Type B pancreatic cell (in vitro differentiated cells): Measurements from ENCODE around the gene TSPO. TPM values are rescaled to one million over a fixed set of nuclear protein-coding genes. Genes with fewer than 3 reads are reported as not detected.
A peak's percentile ranks its signal among the peaks of the same experiment; 100 is the strongest.

Source experiments
- DNase-seq: peaks from one replicate; pipeline ENCODE4 v3.0.0; 2021; ENCODE audit warnings: mixed read lengths; ENCODE audit not compliant: unreplicated experiment; ENCODE audit errors: extremely low spot score
- H3K27ac Mint-ChIP-seq: 2 replicates; pipeline ENCODE4 v1.8.0; 2021; ENCODE audit warnings: mild to moderate bottlenecking, mixed read lengths
- H3K27me3 Mint-ChIP-seq: 2 replicates; pipeline ENCODE4 v1.8.0; 2021; ENCODE audit warnings: mixed read lengths
- H3K36me3 Mint-ChIP-seq: 2 replicates; pipeline ENCODE4 v1.8.0; 2021; ENCODE audit warnings: mixed read lengths
- H3K4me1 Mint-ChIP-seq: one replicate; pipeline ENCODE4 v1.8.0; 2021; ENCODE audit warnings: mixed read lengths; ENCODE audit not compliant: unreplicated experiment
- H3K4me3 Mint-ChIP-seq: 2 replicates; pipeline ENCODE4 v1.8.0; 2021; ENCODE audit warnings: mild to moderate bottlenecking, mixed read lengths
- H3K9me3 Mint-ChIP-seq: 2 replicates; pipeline ENCODE4 v1.8.0; 2021; ENCODE audit warnings: mixed read lengths
- CTCF ChIP-seq: fragments of 200-600 bp; sonication (generic); conservative IDR thresholded peaks from 2 replicates; pipeline ENCODE4 v1.5.0; 2021; ENCODE audit warnings: antibody characterized with exemption, mild to moderate bottlenecking
- total RNA-seq: library from RNA; stranded (reverse); gene quantifications from 2 replicates; pipeline ENCODE4 v1.2.1, GENCODE V29; 2021; ENCODE audit warnings: low replicate concordance

The TSPO gene
- total RNA-seq, 1 donor from 2014 or later, result 16.9 TPM

- peaks cover 3% of the 10 kb centered on the region for H3K36me3 Mint-ChIP-seq
- peak overlapping the region; percentile 57 for H3K27ac Mint-ChIP-seq
- no peak for DNase-seq
- peak overlapping the region; percentile 69 for H3K4me3 Mint-ChIP-seq
- no peaks in the 10 kb centered on the region for H3K9me3 Mint-ChIP-seq
- peaks cover 5% of the 10 kb centered on the region for H3K27me3 Mint-ChIP-seq
- peaks cover 13% of the 10 kb centered on the region for H3K4me1 Mint-ChIP-seq
- TF ChIP-seq CTCF, result no peak
Measured at GRCh38 chr22:43188829-43189545, 37.6 kb downstream of the TSPO start.

GRCh38 chr22:43191831-43192230 lies 40.5 kb downstream of the TSPO start:
- no peaks in the 10 kb centered on the region for H3K36me3 Mint-ChIP-seq
- no peak overlapping the region for H3K4me3 Mint-ChIP-seq
- peaks cover 6% of the 10 kb centered on the region for H3K4me1 Mint-ChIP-seq
- no peak overlapping the region for H3K27ac Mint-ChIP-seq
- no peak for TF ChIP-seq CTCF
- no peak for DNase-seq
- no peaks in the 10 kb centered on the region for H3K9me3 Mint-ChIP-seq
- peaks cover 5% of the 10 kb centered on the region for H3K27me3 Mint-ChIP-seq

GRCh38 chr22:43197271-43197941 lies 46.0 kb downstream of the TSPO start:
- Mint-ChIP-seq H3K4me3 (no peak overlapping the region), H3K9me3 (no peaks in the 10 kb centered on the region), H3K27ac (no peak overlapping the region), H3K4me1 (peaks cover 4% of the 10 kb centered on the region), H3K36me3 (no peaks in the 10 kb centered on the region), H3K27me3 (no peaks in the 10 kb centered on the region)
- TF ChIP-seq CTCF, result no peak
- DNase-seq, result no peak

GRCh38 chr22:43198126-43198525 lies 46.8 kb downstream of the TSPO start:
- DNase-seq, result no peak
- Mint-ChIP-seq H3K36me3 (no peaks in the 10 kb centered on the region), H3K27ac (no peak overlapping the region), H3K9me3 (no peaks in the 10 kb centered on the region), H3K27me3 (no peaks in the 10 kb centered on the region), H3K4me1 (peaks cover 4% of the 10 kb centered on the region), H3K4me3 (no peak overlapping the region)
- TF ChIP-seq CTCF, result no peak

- no peak overlapping the region for H3K27ac Mint-ChIP-seq
- H3K36me3 Mint-ChIP-seq, result no peaks in the 10 kb centered on the region
- TF ChIP-seq CTCF, result no peak
- no peaks in the 10 kb centered on the region for H3K9me3 Mint-ChIP-seq
- H3K4me1 Mint-ChIP-seq, result peaks cover 4% of the 10 kb centered on the region
- no peak for DNase-seq
- no peak overlapping the region for H3K4me3 Mint-ChIP-seq
- no peaks in the 10 kb centered on the region for H3K27me3 Mint-ChIP-seq
Measured at GRCh38 chr22:43198936-43199335, 47.6 kb downstream of the TSPO start.
